Activated T-helper 1 cell treated with anti-CD3 and anti-CD28 coated beads, Interleukin-12 subunit alpha, Interleukin-12 subunit beta, Interleukin-2, Interleukin-4 antibody, amounts not matched to agents 30 ng/mL and 10 ng/mL and 1 ng/mL, durations not matched to agents 14 hours and 24 hours and 36 hours (primary cell): ENCODE measurements around the gene IFITM2. TPM values are rescaled to one million over a fixed set of nuclear protein-coding genes. Genes with fewer than 3 reads are reported as not detected.

Experiments
- DNase-seq: peaks from one replicate; pipeline ENCODE4 v3.0.0; 2021; ENCODE audit warnings: low spot score
- H3K27ac Mint-ChIP-seq: one replicate; pipeline ENCODE4 v1.8.0; 2021; ENCODE audit warnings: mild to moderate bottlenecking, mixed read lengths
- H3K27me3 Mint-ChIP-seq: one replicate; pipeline ENCODE4 v1.8.0; 2022; ENCODE audit warnings: mild to moderate bottlenecking, moderate library complexity, mixed read lengths; ENCODE audit not compliant: insufficient read depth
- H3K36me3 Mint-ChIP-seq: one replicate; pipeline ENCODE4 v1.8.0; 2021; ENCODE audit warnings: low read depth, mixed read lengths
- H3K4me1 Mint-ChIP-seq: one replicate; pipeline ENCODE4 v1.8.0; 2021; ENCODE audit warnings: low read depth, mixed read lengths
- H3K4me3 Mint-ChIP-seq: one replicate; pipeline ENCODE4 v1.8.0; 2021; ENCODE audit warnings: mild to moderate bottlenecking, moderate library complexity, mixed read lengths
- H3K9me3 Mint-ChIP-seq: one replicate; pipeline ENCODE4 v1.8.0; 2021; ENCODE audit warnings: mixed read lengths
- intact Hi-C: fragments of 100-400 bp; cut with micrococcal nuclease; formaldehyde crosslinking; loops from one replicate; pipeline ENCODE4 v1.15.1; 2024
- total RNA-seq: library from RNA; stranded (reverse); gene quantifications from 2 replicates; pipeline ENCODE4 v1.2.3, GENCODE V29; 2022

The IFITM2 gene
- total RNA-seq, 1 donor from 2014 or later = 521 TPM

DNA sequence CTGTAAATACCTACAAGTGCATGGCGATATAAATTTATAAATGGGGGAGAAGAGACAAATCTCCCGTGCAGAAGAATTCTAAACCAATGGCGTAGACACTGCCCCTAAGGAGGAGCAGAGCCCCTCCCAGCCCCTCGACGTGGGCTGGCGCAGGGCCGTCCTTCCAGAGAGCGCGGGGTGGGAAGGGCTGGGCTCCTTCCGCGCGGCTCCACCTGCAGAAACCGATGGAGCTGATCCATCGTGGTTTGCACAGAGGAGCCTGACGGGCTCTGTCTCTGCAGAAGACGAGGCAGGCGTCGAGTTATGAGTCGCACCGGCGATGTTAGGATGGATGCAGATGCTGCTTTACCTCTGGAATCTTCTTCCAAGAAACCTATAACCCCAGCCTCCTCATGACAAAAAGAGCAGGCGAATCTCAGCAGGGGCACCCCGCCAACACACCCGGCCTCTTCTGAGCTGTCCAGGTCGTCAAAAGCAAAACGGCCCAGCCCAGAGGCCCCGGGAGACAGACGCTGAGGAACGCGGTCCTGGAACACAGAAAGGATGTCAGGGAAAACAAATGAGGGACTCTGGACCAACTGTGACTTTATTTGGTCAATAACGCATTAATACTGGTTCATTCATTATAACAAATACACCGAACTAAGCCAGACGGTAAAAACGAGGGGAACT lies 50.6 kb downstream of the IFITM2 start:
- Mint-ChIP-seq H3K27ac (no peak overlapping the region), H3K9me3 (no peaks in the 10 kb centered on the region), H3K36me3 (no peaks in the 10 kb centered on the region), H3K27me3 (peaks cover 3% of the 10 kb centered on the region), H3K4me1 (peaks cover 13% of the 10 kb centered on the region), H3K4me3 (no peak overlapping the region)
- no peak for DNase-seq
- intact Hi-C loops = loop anchor here (5.0 kb wide), 4 partner anchors 71 to 149 kb away; partner anchors contain the start of genes PGGHG, PSMD13, RNH1 and SIRT3

Other genes with a start within 250 kb of the IFITM2 start
- not detected in 2 replicates for gene SCGB1C1, start 114.7 kb upstream of the IFITM2 start, total RNA-seq
- 42.0 and 48.7 TPM in 2 replicates for gene BET1L, start 100.4 kb upstream of the IFITM2 start, total RNA-seq
- 132 and 149 TPM in 2 replicates for gene RIC8A, start 100.1 kb upstream of the IFITM2 start, total RNA-seq
- gene SIRT3, start 71.5 kb upstream of the IFITM2 start, total RNA-seq = 11.6 and 14.8 TPM in 2 replicates
- gene PSMD13, start 70.8 kb upstream of the IFITM2 start, total RNA-seq = 261 and 266 TPM in 2 replicates
- 4.9 and 5.2 TPM in 2 replicates for gene NLRP6, start 29.4 kb upstream of the IFITM2 start, total RNA-seq
- 164 and 167 TPM in 2 replicates for gene PGGHG, start 18.7 kb upstream of the IFITM2 start, total RNA-seq
- not detected in 2 replicates for gene IFITM5, start 8.3 kb upstream of the IFITM2 start, total RNA-seq
- 208 and 214 TPM in 2 replicates for gene IFITM1, start 6.2 kb downstream of the IFITM2 start, total RNA-seq
- gene IFITM3, start 13.0 kb downstream of the IFITM2 start, total RNA-seq = 3.6 and 4.6 TPM in 2 replicates
- 3.8 and 5.1 TPM in 2 replicates for gene B4GALNT4, start 61.7 kb downstream of the IFITM2 start, total RNA-seq
- not detected in 2 replicates for gene PKP3, start 86.4 kb downstream of the IFITM2 start, total RNA-seq
- gene SIGIRR, start 107.2 kb downstream of the IFITM2 start, total RNA-seq = 38.3 and 43.9 TPM in 2 replicates
- 33.1 and 33.8 TPM in 2 replicates for gene ANO9, start 134.2 kb downstream of the IFITM2 start, total RNA-seq
- 31.0 and 33.9 TPM in 2 replicates for gene PTDSS2, start 142.5 kb downstream of the IFITM2 start, total RNA-seq
- gene RNH1, start 199.4 kb downstream of the IFITM2 start, total RNA-seq = 123 and 126 TPM in 2 replicates
- gene HRAS, start 227.8 kb downstream of the IFITM2 start, total RNA-seq = 76.6 and 88.7 TPM in 2 replicates
- 1.8 and 2.2 TPM in 2 replicates for gene LRRC56, start 229.7 kb downstream of the IFITM2 start, total RNA-seq